Mucosa of stomach (tissue), 1 donor: Measurements from ENCODE around the gene TBC1D10A.

Experiments
- H3K27me3 ChIP-seq: one replicate; pipeline ENCODE4 v1.7.0; 2013; ENCODE audit warnings: mild to moderate bottlenecking, low read length; ENCODE audit not compliant: control insufficient read depth, insufficient read depth
- H3K36me3 ChIP-seq: one replicate; pipeline ENCODE4 v1.7.0; 2013; ENCODE audit warnings: low read length; ENCODE audit not compliant: control insufficient read depth, insufficient read depth
- H3K4me1 ChIP-seq: one replicate; pipeline ENCODE4 v1.7.0; 2013; ENCODE audit warnings: mild to moderate bottlenecking, low read length; ENCODE audit not compliant: control insufficient read depth, insufficient read depth
- H3K4me3 ChIP-seq: one replicate; pipeline ENCODE4 v1.7.0; 2013; ENCODE audit warnings: low read length
- H3K9ac ChIP-seq: one replicate; pipeline ENCODE4 v1.7.0; 2013; ENCODE audit warnings: mild to moderate bottlenecking, low read length, moderate library complexity
- H3K9me3 ChIP-seq: one replicate; pipeline ENCODE4 v1.7.0; 2013; ENCODE audit warnings: mild to moderate bottlenecking, low read length, moderate library complexity; ENCODE audit not compliant: control insufficient read depth
- donor health status: Pancreatic carcinoma.

TBC1D10A gene

GRCh38 chr22:30291058-30291892, 35.5 kb downstream of the TBC1D10A start:
- peak overlapping the region; percentile 59 for H3K9ac ChIP-seq
- H3K9me3 ChIP-seq = no peaks in the 10 kb centered on the region
- no peak overlapping the region for H3K4me3 ChIP-seq
- peaks cover 34% of the 10 kb centered on the region for H3K4me1 ChIP-seq
- no peaks in the 10 kb centered on the region for H3K27me3 ChIP-seq
- peaks cover 17% of the 10 kb centered on the region for H3K36me3 ChIP-seq

GRCh38 chr22:30290342-30291057, 36.2 kb downstream of the TBC1D10A start:
- Histone ChIP-seq H3K36me3 (peaks cover 10% of the 10 kb centered on the region), H3K9me3 (no peaks in the 10 kb centered on the region), H3K4me3 (no peak overlapping the region), H3K9ac (peak overlapping the region; percentile 59), H3K4me1 (peaks cover 34% of the 10 kb centered on the region), H3K27me3 (no peaks in the 10 kb centered on the region)

DNA sequence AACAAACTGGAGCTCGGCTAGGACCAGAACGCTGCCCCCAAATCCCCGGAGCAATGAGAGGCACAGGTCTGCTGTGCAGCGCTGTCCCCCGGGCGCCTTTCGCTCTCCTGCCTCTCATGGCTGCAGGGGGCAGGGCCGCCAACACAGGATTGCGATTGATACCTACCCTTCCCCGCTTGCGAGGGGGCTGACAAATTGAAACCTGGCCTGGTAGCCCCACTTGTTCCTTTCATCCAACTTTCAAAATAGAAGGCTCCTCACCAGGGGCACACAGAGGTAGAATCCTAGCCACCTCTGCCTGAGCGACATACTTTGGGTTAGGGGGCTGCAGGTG, 36.8 kb downstream of the TBC1D10A start:
- peaks cover 10% of the 10 kb centered on the region for H3K36me3 ChIP-seq
- no peak overlapping the region for H3K4me3 ChIP-seq
- peaks cover 34% of the 10 kb centered on the region for H3K4me1 ChIP-seq
- H3K27me3 ChIP-seq = no peaks in the 10 kb centered on the region
- peak overlapping the region; percentile 59 for H3K9ac ChIP-seq
- no peaks in the 10 kb centered on the region for H3K9me3 ChIP-seq

- Histone ChIP-seq H3K4me1 (peaks cover 34% of the 10 kb centered on the region), H3K4me3 (peak within 1 kb of the TSS; percentile 43), H3K9ac (peak within 1 kb of the TSS; percentile 69), H3K9me3 (no peaks in the 10 kb centered on the region), H3K36me3 (peaks cover 10% of the 10 kb centered on the region), H3K27me3 (no peaks in the 10 kb centered on the region)
Measured at GRCh38 chr22:30289141-30289979, 37.4 kb downstream of the TBC1D10A start, which contains the start of gene CASTOR1. Gene CASTOR1 (minus strand): TSS chr22:30289505. CDS start chr22:30289497, 8 bp downstream.

- H3K9ac ChIP-seq = peak overlapping the region; percentile 69
- H3K4me3 ChIP-seq = peak overlapping the region; percentile 43
- no peaks in the 10 kb centered on the region for H3K27me3 ChIP-seq
- peaks cover 9% of the 10 kb centered on the region for H3K36me3 ChIP-seq
- H3K9me3 ChIP-seq = no peaks in the 10 kb centered on the region
- H3K4me1 ChIP-seq = peaks cover 34% of the 10 kb centered on the region
Measured at GRCh38 chr22:30288419-30289140, 38.2 kb downstream of the TBC1D10A start.

DNA sequence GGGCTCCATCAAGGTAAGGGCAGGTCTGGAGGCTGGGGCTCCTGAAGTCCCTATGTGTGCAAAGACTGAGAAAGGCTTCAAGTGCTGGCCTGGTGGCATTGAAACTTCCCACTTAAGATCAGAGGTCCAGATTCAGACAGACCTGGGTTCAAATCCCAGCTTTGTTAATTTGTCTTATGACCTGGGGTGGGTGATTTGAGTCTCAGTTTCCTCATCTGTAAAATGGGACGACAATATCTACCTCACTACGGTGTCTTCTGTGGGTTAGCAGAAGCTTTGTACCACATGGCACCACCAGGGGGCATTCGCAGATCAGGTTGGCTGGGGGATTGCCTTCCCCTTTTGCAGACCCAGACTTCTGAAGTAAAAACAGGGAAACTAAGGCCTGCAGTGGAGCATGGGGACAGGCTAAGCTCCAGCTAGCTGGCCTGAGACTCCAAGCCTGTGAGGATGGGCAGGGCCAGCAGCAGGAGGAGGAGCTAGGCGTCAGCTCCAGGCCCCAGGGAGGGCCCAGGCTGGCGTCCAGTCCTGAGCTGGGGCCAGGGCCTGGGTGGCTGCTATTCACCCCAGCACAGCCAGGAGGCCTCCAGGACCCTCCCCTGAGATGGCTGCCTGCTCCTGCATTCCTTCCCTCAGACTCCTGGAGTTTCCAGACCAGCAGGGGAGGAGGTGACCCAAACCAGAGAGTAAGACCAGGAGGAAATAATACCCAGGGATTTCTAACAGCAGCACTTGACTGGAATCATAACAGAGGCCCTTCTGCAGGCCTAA, 38.9 kb downstream of the TBC1D10A start:
- peaks cover 2% of the 10 kb centered on the region for H3K36me3 ChIP-seq
- H3K4me1 ChIP-seq = peaks cover 34% of the 10 kb centered on the region
- peak overlapping the region; percentile 43 for H3K4me3 ChIP-seq
- peak overlapping the region; percentile 69 for H3K9ac ChIP-seq
- no peaks in the 10 kb centered on the region for H3K9me3 ChIP-seq
- no peaks in the 10 kb centered on the region for H3K27me3 ChIP-seq

GRCh38 chr22:30286813-30287647, 39.7 kb downstream of the TBC1D10A start:
- H3K9ac ChIP-seq = no peak overlapping the region

GRCh38 chr22:30286331-30286730, 40.4 kb downstream of the TBC1D10A start:
- Histone ChIP-seq H3K9ac (no peak overlapping the region), H3K27me3 (no peaks in the 10 kb centered on the region), H3K4me3 (no peak overlapping the region), H3K36me3 (no peaks in the 10 kb centered on the region), H3K4me1 (peaks cover 30% of the 10 kb centered on the region), H3K9me3 (no peaks in the 10 kb centered on the region)

More at GRCh38 chr22:30286813-30287647, 39.7 kb downstream of the TBC1D10A start:
- no peaks in the 10 kb centered on the region for H3K27me3 ChIP-seq
- peaks cover 34% of the 10 kb centered on the region for H3K4me1 ChIP-seq
- no peaks in the 10 kb centered on the region for H3K36me3 ChIP-seq
- H3K9me3 ChIP-seq = no peaks in the 10 kb centered on the region
- H3K4me3 ChIP-seq = no peak overlapping the region

DNA sequence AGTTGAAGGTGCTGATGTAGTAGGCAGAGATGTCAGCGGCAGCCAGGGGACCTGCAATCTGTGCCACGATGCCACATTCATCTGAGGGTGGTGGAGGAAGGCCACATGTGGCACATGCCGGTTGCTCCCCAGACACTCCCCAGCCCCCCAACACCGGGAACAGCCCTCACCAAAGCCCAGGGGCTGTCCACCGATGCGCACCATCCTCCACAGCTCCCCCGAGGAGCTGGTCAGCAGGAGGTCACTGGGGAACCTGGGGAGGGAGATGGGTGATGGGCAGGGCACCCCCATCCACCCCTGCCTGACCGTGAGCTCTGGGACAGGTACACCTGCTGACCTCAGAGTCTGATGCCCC, 40.9 kb downstream of the TBC1D10A start:
- no peaks in the 10 kb centered on the region for H3K36me3 ChIP-seq
- H3K4me1 ChIP-seq = peaks cover 25% of the 10 kb centered on the region

DNA sequence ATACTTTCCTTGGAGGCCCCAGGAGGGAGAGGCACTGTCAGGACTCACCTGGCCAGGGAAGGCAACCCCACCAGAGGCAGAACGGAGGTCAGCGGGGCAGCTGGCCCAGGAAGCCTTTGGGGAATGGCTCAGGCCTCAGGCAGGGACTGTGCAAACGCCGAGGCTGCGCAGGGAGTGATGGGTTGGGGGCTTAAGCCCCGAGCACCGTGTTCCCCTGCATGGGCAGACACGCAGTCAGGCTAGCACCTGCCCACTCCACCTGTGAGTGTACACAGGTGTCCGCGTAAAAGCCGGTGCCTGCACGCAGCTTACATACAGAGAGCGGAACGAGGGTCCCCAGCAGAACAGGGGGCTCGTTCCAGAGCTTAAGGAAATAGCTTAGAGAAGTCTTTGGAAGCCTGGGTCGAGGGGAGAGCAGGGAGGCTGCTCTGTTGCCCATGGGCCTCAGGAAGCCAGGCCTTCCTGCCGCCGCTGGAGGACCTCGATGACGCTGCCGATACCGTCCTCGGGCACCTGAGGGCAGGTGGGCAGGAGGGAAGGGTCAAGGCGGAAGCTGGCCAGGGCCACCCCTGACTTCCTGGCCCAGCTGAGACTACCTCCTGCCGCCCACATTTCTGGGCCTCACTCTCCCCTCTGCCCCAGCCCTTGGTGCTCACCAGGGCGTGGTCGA, 41.4 kb downstream of the TBC1D10A start:
- no peaks in the 10 kb centered on the region for H3K9me3 ChIP-seq
- H3K27me3 ChIP-seq = no peaks in the 10 kb centered on the region
- H3K36me3 ChIP-seq = no peaks in the 10 kb centered on the region
- H3K4me1 ChIP-seq = peaks cover 20% of the 10 kb centered on the region
- no peak overlapping the region for H3K4me3 ChIP-seq
- no peak overlapping the region for H3K9ac ChIP-seq

More for the DNA sequence above, 40.9 kb downstream of the TBC1D10A start:
- Histone ChIP-seq H3K4me3 (no peak overlapping the region), H3K27me3 (no peaks in the 10 kb centered on the region), H3K9me3 (no peaks in the 10 kb centered on the region), H3K9ac (no peak overlapping the region)
